Measurements from ENCODE around the gene IL24. TPM values are rescaled to one million over a fixed set of nuclear protein-coding genes. Genes with fewer than 3 reads are reported as not detected.
"Not testable (repeated sequence)": the region's sequence is repeated elsewhere in the genome, so short reads cannot be mapped to it uniquely, and the experiment has no call there.

IL24 gene, protein sequence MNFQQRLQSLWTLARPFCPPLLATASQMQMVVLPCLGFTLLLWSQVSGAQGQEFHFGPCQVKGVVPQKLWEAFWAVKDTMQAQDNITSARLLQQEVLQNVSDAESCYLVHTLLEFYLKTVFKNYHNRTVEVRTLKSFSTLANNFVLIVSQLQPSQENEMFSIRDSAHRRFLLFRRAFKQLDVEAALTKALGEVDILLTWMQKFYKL
- polyA plus RNA-seq: not detected

DNA sequence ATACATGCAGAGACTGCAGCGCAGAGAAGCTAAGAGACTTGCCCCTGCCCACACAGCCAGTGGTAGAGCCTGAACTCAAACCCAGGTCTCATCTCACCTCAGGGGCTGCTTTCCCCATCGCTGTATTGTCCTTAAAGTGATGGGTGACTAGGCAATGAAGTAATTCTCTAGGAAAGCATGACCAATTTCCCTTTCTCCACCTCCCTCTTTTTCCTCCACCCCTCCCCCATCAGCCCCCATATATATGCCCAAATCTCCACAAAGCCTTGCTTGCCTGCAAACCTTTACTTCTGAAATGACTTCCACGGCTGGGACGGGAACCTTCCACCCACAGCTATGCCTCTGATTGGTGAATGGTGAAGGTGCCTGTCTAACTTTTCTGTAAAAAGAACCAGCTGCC is at the start of gene IL24:
Gene IL24, plus strand, starts transcription at position 269 of the 400 bp plus-strand sequence. CDS start 390 bp downstream, outside the sequence.
- H3K4me3 ChIP-seq (ENCODE audit: low read depth in 1 of 2, low read length in 2 of 2): no peak within 1 kb of the TSS
- no peaks in the 10 kb centered on the region for H3K9me3 ChIP-seq (ENCODE audit: control insufficient read depth in 2 of 2, insufficient read depth in 1 of 2, low read depth in 1 of 2, low read length in 1 of 2)
- 76 to 85% methylated on average over 4 of the region's 4 CpGs for WGBS, 2 donors
- peaks cover 2 to 3% of the 10 kb centered on the region in 2 donors for H3K4me1 ChIP-seq (ENCODE audit: control insufficient read depth in 2 of 2, insufficient read depth in 2 of 2, low read length in 1 of 2)
- no peaks in the 10 kb centered on the region for H3K27me3 ChIP-seq (ENCODE audit: control insufficient read depth in 1 of 2, insufficient read depth in 2 of 2, low read length in 2 of 2)
- H3K36me3 ChIP-seq (ENCODE audit: control insufficient read depth in 2 of 2, insufficient read depth in 2 of 2, low read length in 1 of 2): no peaks in the 10 kb centered on the region
- peak within 1 kb of the TSS in 1 of 2 donors; percentile 25 for H3K27ac ChIP-seq (ENCODE audit: low read depth in 2 of 2, low read length in 1 of 2)

- Histone ChIP-seq H3K4me3 (ENCODE audit: low read depth in 1 of 2, low read length in 2 of 2) (no peak overlapping the region), H3K27ac (ENCODE audit: low read depth in 2 of 2, low read length in 1 of 2) (no peak overlapping the region), H3K4me1 (ENCODE audit: control insufficient read depth in 2 of 2, insufficient read depth in 2 of 2, low read length in 1 of 2) (no peaks in the 10 kb centered on the region), H3K27me3 (ENCODE audit: control insufficient read depth in 1 of 2, insufficient read depth in 2 of 2, low read length in 2 of 2) (no peaks in the 10 kb centered on the region), H3K9me3 (ENCODE audit: control insufficient read depth in 2 of 2, insufficient read depth in 1 of 2, low read depth in 1 of 2, low read length in 1 of 2) (no peaks in the 10 kb centered on the region), H3K36me3 (ENCODE audit: control insufficient read depth in 2 of 2, insufficient read depth in 2 of 2, low read length in 1 of 2) (no peaks in the 10 kb centered on the region)
- 85 to 86% methylated on average over 1 of the region's 1 CpG for WGBS, 2 donors
These were observed 49.3 kb upstream of the IL24 start for GRCh38 chr1:206847946-206848345.

- 80 to 87% methylated on average over 2 of the region's 2 CpGs for WGBS, 2 donors
- no peaks in the 10 kb centered on the region for H3K9me3 ChIP-seq (ENCODE audit: control insufficient read depth in 2 of 2, insufficient read depth in 1 of 2, low read depth in 1 of 2, low read length in 1 of 2)
- no peaks in the 10 kb centered on the region for H3K4me1 ChIP-seq (ENCODE audit: control insufficient read depth in 2 of 2, insufficient read depth in 2 of 2, low read length in 1 of 2)
- no peak overlapping the region for H3K27ac ChIP-seq (ENCODE audit: low read depth in 2 of 2, low read length in 1 of 2)
- no peak overlapping the region for H3K4me3 ChIP-seq (ENCODE audit: low read depth in 1 of 2, low read length in 2 of 2)
- H3K27me3 ChIP-seq (ENCODE audit: control insufficient read depth in 1 of 2, insufficient read depth in 2 of 2, low read length in 2 of 2): no peaks in the 10 kb centered on the region
- H3K36me3 ChIP-seq (ENCODE audit: control insufficient read depth in 2 of 2, insufficient read depth in 2 of 2, low read length in 1 of 2): no peaks in the 10 kb centered on the region
These were observed 46.8 kb upstream of the IL24 start for GRCh38 chr1:206850401-206850800.

DNA sequence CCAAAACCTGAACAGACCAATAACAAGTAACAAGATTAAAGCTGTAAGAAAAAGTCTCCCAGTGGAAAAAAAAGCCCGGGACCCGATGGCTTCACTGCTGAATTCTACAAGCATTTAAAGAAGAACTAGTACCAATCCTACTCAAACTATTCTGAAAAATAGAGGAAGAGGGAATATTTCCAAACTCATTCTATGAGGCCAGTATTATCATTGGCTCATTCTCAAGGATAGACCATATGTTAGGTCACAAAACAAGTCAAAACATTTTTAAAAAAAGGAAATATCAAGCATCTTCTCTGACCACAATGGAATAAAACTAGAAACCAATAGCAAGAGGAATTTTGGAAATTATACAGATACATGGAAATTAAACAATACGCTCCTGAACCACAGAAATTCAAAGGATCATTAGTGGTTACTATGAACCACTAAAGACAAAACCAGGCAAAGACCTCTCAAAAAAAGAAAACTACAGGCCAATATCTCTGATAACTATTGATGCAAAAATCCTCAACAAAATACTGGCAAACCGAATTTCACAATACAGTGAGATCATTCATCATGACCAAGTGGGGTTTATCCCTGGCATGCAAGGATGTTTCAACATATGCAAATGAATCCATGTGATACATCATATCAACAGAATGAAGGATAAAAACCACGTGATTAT is 45.8 kb upstream of the IL24 start:
- no peaks in the 10 kb centered on the region for H3K9me3 ChIP-seq (ENCODE audit: control insufficient read depth in 2 of 2, insufficient read depth in 1 of 2, low read depth in 1 of 2, low read length in 1 of 2)
- no peaks in the 10 kb centered on the region for H3K4me1 ChIP-seq (ENCODE audit: control insufficient read depth in 2 of 2, insufficient read depth in 2 of 2, low read length in 1 of 2)
- H3K27ac ChIP-seq (ENCODE audit: low read depth in 2 of 2, low read length in 1 of 2): no peak overlapping the region
- no peak overlapping the region for H3K4me3 ChIP-seq (ENCODE audit: low read depth in 1 of 2, low read length in 2 of 2)
- H3K36me3 ChIP-seq (ENCODE audit: control insufficient read depth in 2 of 2, insufficient read depth in 2 of 2, low read length in 1 of 2): no peaks in the 10 kb centered on the region
- H3K27me3 ChIP-seq (ENCODE audit: control insufficient read depth in 1 of 2, insufficient read depth in 2 of 2, low read length in 2 of 2): no peaks in the 10 kb centered on the region
- WGBS, 2 donors: 63 to 64% methylated on average over 5 of the region's 5 CpGs

- H3K4me1 ChIP-seq (ENCODE audit: control insufficient read depth in 2 of 2, insufficient read depth in 2 of 2, low read length in 1 of 2); H3K27ac ChIP-seq (ENCODE audit: low read depth in 2 of 2, low read length in 1 of 2); H3K27me3 ChIP-seq (ENCODE audit: control insufficient read depth in 1 of 2, insufficient read depth in 2 of 2, low read length in 2 of 2); H3K9me3 ChIP-seq (ENCODE audit: control insufficient read depth in 2 of 2, insufficient read depth in 1 of 2, low read depth in 1 of 2, low read length in 1 of 2); H3K36me3 ChIP-seq (ENCODE audit: control insufficient read depth in 2 of 2, insufficient read depth in 2 of 2, low read length in 1 of 2); H3K4me3 ChIP-seq (ENCODE audit: low read depth in 1 of 2, low read length in 2 of 2): not testable (repeated sequence)
- 95 to 96% methylated on average over 2 of the region's 2 CpGs for WGBS, 2 donors
These were observed 44.6 kb upstream of the IL24 start for GRCh38 chr1:206852662-206853061.

DNA sequence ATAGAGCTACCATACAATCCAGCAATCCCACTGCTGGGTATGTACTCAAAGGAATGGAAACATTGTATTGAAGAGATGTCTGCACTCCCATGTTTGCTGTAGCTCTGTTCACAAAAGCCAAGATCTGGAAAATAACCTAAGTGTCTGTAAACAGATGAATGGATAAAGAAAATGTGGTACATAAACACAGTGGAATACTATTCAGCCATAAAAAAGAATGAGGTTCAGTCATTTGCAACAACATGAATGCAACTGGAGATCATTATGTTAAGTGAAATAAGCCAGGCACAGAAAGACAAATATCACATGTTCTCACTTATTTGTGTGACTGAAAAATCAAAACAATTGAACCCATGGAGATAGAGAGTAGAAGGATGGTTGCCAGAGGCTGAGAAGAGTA is 43.5 kb upstream of the IL24 start:
- not testable (repeated sequence) for H3K4me3 ChIP-seq (ENCODE audit: low read depth in 1 of 2, low read length in 2 of 2); H3K27ac ChIP-seq (ENCODE audit: low read depth in 2 of 2, low read length in 1 of 2)

GRCh38 chr1:206854401-206855129 is 42.7 kb upstream of the IL24 start:
- 77 to 84% methylated on average over 3 of the region's 3 CpGs for WGBS, 2 donors
- Histone ChIP-seq H3K27ac (ENCODE audit: low read depth in 2 of 2, low read length in 1 of 2) (no peak overlapping the region), H3K4me3 (ENCODE audit: low read depth in 1 of 2, low read length in 2 of 2) (no peak overlapping the region), H3K9me3 (ENCODE audit: control insufficient read depth in 2 of 2, insufficient read depth in 1 of 2, low read depth in 1 of 2, low read length in 1 of 2) (peaks cover 0 to 2% of the 10 kb centered on the region in 2 donors), H3K27me3 (ENCODE audit: control insufficient read depth in 1 of 2, insufficient read depth in 2 of 2, low read length in 2 of 2) (no peaks in the 10 kb centered on the region), H3K36me3 (ENCODE audit: control insufficient read depth in 2 of 2, insufficient read depth in 2 of 2, low read length in 1 of 2) (no peaks in the 10 kb centered on the region), H3K4me1 (ENCODE audit: control insufficient read depth in 2 of 2, insufficient read depth in 2 of 2, low read length in 1 of 2) (peaks cover 0 to 3% of the 10 kb centered on the region in 2 donors)

More for the DNA sequence above, 43.5 kb upstream of the IL24 start:
- H3K36me3 ChIP-seq (ENCODE audit: control insufficient read depth in 2 of 2, insufficient read depth in 2 of 2, low read length in 1 of 2); H3K9me3 ChIP-seq (ENCODE audit: control insufficient read depth in 2 of 2, insufficient read depth in 1 of 2, low read depth in 1 of 2, low read length in 1 of 2); H3K27me3 ChIP-seq (ENCODE audit: control insufficient read depth in 1 of 2, insufficient read depth in 2 of 2, low read length in 2 of 2); H3K4me1 ChIP-seq (ENCODE audit: control insufficient read depth in 2 of 2, insufficient read depth in 2 of 2, low read length in 1 of 2): not testable (repeated sequence)

DNA sequence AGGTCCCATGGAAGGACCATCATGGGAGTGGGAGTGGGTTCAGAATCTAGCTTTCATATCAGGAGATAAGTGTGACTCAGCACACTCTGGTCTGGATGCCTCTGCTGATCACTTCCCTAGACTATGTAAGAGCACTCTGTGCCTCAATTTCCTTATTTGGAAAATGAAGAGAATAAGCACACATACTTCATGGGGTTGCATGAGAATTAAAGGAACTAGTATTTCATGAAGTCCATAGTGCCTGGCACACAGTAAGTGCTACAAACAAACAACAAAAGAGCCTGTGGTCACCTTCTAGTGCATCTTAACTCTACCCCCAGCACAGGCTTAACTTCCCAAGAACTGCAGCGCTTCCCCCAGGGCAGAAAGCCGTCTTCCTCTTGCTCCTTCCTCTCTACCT is 41.4 kb upstream of the IL24 start:
- Histone ChIP-seq H3K4me3 (ENCODE audit: low read depth in 1 of 2, low read length in 2 of 2) (no peak overlapping the region), H3K4me1 (ENCODE audit: control insufficient read depth in 2 of 2, insufficient read depth in 2 of 2, low read length in 1 of 2) (peaks cover 0 to 3% of the 10 kb centered on the region in 2 donors), H3K27me3 (ENCODE audit: control insufficient read depth in 1 of 2, insufficient read depth in 2 of 2, low read length in 2 of 2) (no peaks in the 10 kb centered on the region), H3K9me3 (ENCODE audit: control insufficient read depth in 2 of 2, insufficient read depth in 1 of 2, low read depth in 1 of 2, low read length in 1 of 2) (peaks cover 0 to 2% of the 10 kb centered on the region in 2 donors), H3K27ac (ENCODE audit: low read depth in 2 of 2, low read length in 1 of 2) (no peak overlapping the region), H3K36me3 (ENCODE audit: control insufficient read depth in 2 of 2, insufficient read depth in 2 of 2, low read length in 1 of 2) (no peaks in the 10 kb centered on the region)
- WGBS, 2 donors: 85 to 95% methylated on average over 2 of the region's 2 CpGs

DNA sequence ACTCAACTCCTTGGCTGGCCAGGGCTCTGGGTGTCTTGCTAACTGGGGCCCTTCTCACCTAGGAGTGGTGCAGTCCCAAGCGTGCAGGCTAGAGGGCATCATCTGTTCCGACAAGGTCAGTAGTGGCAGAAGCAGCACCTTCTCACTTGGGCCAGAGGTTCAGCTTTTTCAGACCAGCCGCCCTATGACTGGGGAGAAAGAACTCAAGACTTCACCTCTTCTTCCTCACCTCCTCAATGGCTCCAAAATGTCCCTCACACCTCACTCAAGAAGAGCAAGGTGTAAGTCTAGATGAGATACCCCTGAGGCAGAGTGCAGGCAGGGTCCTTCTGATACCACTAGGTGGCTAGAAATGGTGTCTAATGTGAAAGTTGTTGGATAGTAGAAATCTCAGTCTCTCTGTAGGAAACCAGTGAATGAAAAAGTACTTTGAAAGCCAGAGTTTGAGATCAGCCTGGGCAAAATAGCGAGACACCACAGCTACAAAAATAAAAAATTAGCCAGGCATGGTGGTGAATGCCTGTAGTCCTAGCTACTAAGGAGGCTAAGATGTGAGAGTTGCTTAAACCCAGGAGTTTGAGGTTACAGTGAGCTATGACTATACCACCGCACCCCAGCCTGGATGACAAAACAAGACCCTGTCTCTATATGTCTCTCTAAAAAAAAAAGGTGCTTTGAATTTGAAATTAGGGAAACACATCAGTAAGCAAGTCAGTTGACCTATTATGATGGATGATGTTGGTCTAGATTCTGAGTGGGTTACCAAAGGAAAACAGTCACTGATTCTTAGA is 40.4 kb upstream of the IL24 start:
- peaks cover 0 to 2% of the 10 kb centered on the region in 2 donors for H3K9me3 ChIP-seq (ENCODE audit: control insufficient read depth in 2 of 2, insufficient read depth in 1 of 2, low read depth in 1 of 2, low read length in 1 of 2)
- H3K27ac ChIP-seq (ENCODE audit: low read depth in 2 of 2, low read length in 1 of 2): no peak overlapping the region
- H3K36me3 ChIP-seq (ENCODE audit: control insufficient read depth in 2 of 2, insufficient read depth in 2 of 2, low read length in 1 of 2): no peaks in the 10 kb centered on the region
- H3K27me3 ChIP-seq (ENCODE audit: control insufficient read depth in 1 of 2, insufficient read depth in 2 of 2, low read length in 2 of 2): no peaks in the 10 kb centered on the region
- H3K4me1 ChIP-seq (ENCODE audit: control insufficient read depth in 2 of 2, insufficient read depth in 2 of 2, low read length in 1 of 2): peaks cover 0 to 3% of the 10 kb centered on the region in 2 donors
- no peak overlapping the region for H3K4me3 ChIP-seq (ENCODE audit: low read depth in 1 of 2, low read length in 2 of 2)
- 90 to 93% methylated on average over 5 of the region's 5 CpGs for WGBS, 2 donors

Data from esophagus (tissue), 2 donors.